HCT116 (cell line): Measurements from ENCODE around the gene ZMAT3. TPM values are rescaled to one million over a fixed set of nuclear protein-coding genes. Genes with fewer than 3 reads are reported as not detected.

Experiments
- ATAC-seq: fragments of 200-7000 bp; cut with Tn5 transposase; 2 replicates; pipeline ENCODE4 v1.9.1; 2020; ENCODE audit warnings: mild to moderate bottlenecking, moderate library complexity
- BruUV-seq: library from RNA; stranded (reverse); fragments of 400-500 nt; replicated peaks from 2 replicates; lab custom pipeline; 2021; lab: Mats Ljungman, UMichigan
- CTCF ChIA-PET: fragments of 300-600 bp; sonication (Branson Sonifier 250); formaldehyde crosslinking; loops from one replicate; lab custom pipeline; 2021; ENCODE audit warnings: antibody characterized with exemption; lab: Charles Lee
- POLR2A ChIA-PET: fragments of 300-600, 350-600 bp; sonication (Branson Sonifier 250); formaldehyde crosslinking; loops from one replicate; lab custom pipeline; 2021; ENCODE audit warnings: antibody characterized with exemption; lab: Charles Lee
- RAD21 ChIA-PET, 2 experiments: fragments of 300-600 bp; sonication (Branson Sonifier 250); formaldehyde crosslinking; loops; one replicate each; lab custom pipeline; 2023; ENCODE audit warnings: low total read pairs in 2 of 2; ENCODE audit not compliant: uncharacterized antibody in 2 of 2, unreplicated experiment in 2 of 2, low non-redundant PET in 1 of 2; lab: Charles Lee
- DNase-seq: peaks from one replicate; pipeline ENCODE4 v3.0.0-alpha.2; 2010; ENCODE audit warnings: low read depth, low spot score
- H2AFZ ChIP-seq: fragments of 200-600 bp; shearing (Covaris generic), sonication (generic); 2 replicates; pipeline ENCODE4 v1.6.1; 2017; ENCODE audit warnings: low read depth, mixed run types, mixed read lengths, antibody characterized with exemption, low read length; ENCODE audit not compliant: poor library complexity, severe bottlenecking
- H3K27ac ChIP-seq: 2 replicates; pipeline ENCODE4 v1.5.1; 2012; ENCODE audit warnings: low read depth, low read length
- H3K27me3 ChIP-seq: fragments of 200-600 bp; sonication (generic); 2 replicates; pipeline ENCODE4 v1.6.1; 2016; ENCODE audit warnings: mixed run types, low read length, mixed read lengths; ENCODE audit not compliant: insufficient read depth
- H3K36me3 ChIP-seq, 2 experiments: fragments of 200-500 bp in 1 of 2; fragments of 200-600 bp in 1 of 2; sonication (Bioruptor generic) in 1 of 2; sonication (generic) in 1 of 2; 2 replicates each; pipeline versions ENCODE4 v1.5.1 to v1.6.1; 2014 to 2016; ENCODE audit warnings: low read length in 2 of 2, inconsistent platforms in 1 of 2, mixed read lengths in 1 of 2, mixed run types in 1 of 2; ENCODE audit not compliant: insufficient read depth in 2 of 2, control insufficient read depth in 1 of 2
- H3K4me1 ChIP-seq, 2 experiments: fragments of 200-600 bp in 1 of 2; sonication (generic) in 1 of 2; 2 replicates each; pipeline versions ENCODE4 v1.5.1 to v1.6.1; 2012 to 2017; ENCODE audit warnings: low read length in 2 of 2, inconsistent platforms in 1 of 2, mild to moderate bottlenecking in 1 of 2, mixed read lengths in 1 of 2, mixed run types in 1 of 2, moderate library complexity in 1 of 2; ENCODE audit not compliant: insufficient read depth in 2 of 2, control insufficient read depth in 1 of 2
- H3K4me2 ChIP-seq: fragments of 200-600 bp; sonication (generic); 2 replicates; pipeline ENCODE4 v1.6.1; 2017; ENCODE audit warnings: mixed run types, low read length, mixed read lengths
- H3K4me3 ChIP-seq, 2 experiments: fragments of 200-600 bp in 1 of 2; sonication (generic) in 1 of 2; replicated peaks in 1 of 2; 2 replicates each; pipeline ENCODE4 v1.5.1; 2011 to 2016; ENCODE audit warnings: low read length in 2 of 2, control low read depth in 1 of 2, low read depth in 1 of 2, mild to moderate bottlenecking in 1 of 2, mixed read lengths in 1 of 2, mixed run types in 1 of 2
- H3K79me2 ChIP-seq: fragments of 200-600 bp; sonication (generic); 2 replicates; pipeline ENCODE4 v1.6.1; 2017; ENCODE audit warnings: mild to moderate bottlenecking, mixed run types, low read length, moderate library complexity, mixed read lengths; ENCODE audit not compliant: insufficient read depth
- H3K9ac ChIP-seq: fragments of 200-600 bp; sonication (generic); 2 replicates; pipeline ENCODE4 v1.6.1; 2016; ENCODE audit warnings: low read length, mixed read lengths
- H3K9me2 ChIP-seq: fragments of 200-600 bp; sonication (generic), shearing (Covaris generic); 2 replicates; pipeline ENCODE4 v1.6.1; 2017; ENCODE audit warnings: mixed run types, mild to moderate bottlenecking, moderate library complexity; ENCODE audit not compliant: insufficient read depth
- H3K9me3 ChIP-seq, 2 experiments: fragments of 200-500 bp in 1 of 2; fragments of 200-600 bp in 1 of 2; sonication (Bioruptor generic) in 1 of 2; sonication (generic) in 1 of 2; 2 replicates each; pipeline ENCODE4 v1.6.1; 2014 to 2017; ENCODE audit warnings: low read length in 2 of 2, mixed read lengths in 2 of 2, inconsistent platforms in 1 of 2, low read depth in 1 of 2, mild to moderate bottlenecking in 1 of 2, mixed run types in 1 of 2, moderate library complexity in 1 of 2; ENCODE audit not compliant: control insufficient read depth in 1 of 2, insufficient read depth in 1 of 2
- H4K20me1 ChIP-seq: fragments of 200-600 bp; sonication (generic), shearing (Covaris generic); 2 replicates; pipeline ENCODE4 v1.6.1; 2017; ENCODE audit warnings: mixed run types, mild to moderate bottlenecking, moderate library complexity; ENCODE audit not compliant: insufficient read depth
- CTCF ChIP-seq, 3 experiments: fragments of 200-600 bp in 1 of 3; sonication (generic) in 1 of 3; IDR thresholded peaks in 2 of 3; conservative IDR thresholded peaks in 1 of 3; 2 replicates each; pipeline ENCODE4 v1.5.1; 2012 to 2017; ENCODE audit warnings: low read depth in 2 of 3, low read length in 2 of 3, antibody characterized with exemption in 1 of 3, borderline replicate concordance in 1 of 3, control low read depth in 1 of 3, mild to moderate bottlenecking in 1 of 3, mixed read lengths in 1 of 3, mixed run types in 1 of 3, moderate library complexity in 1 of 3; ENCODE audit not compliant: insufficient read depth in 1 of 3
- ELF1 ChIP-seq: IDR thresholded peaks from 2 replicates; pipeline ENCODE4 v1.6.1; 2012; ENCODE audit warnings: low read depth, borderline replicate concordance
- EZH2 ChIP-seq: fragments of 200-600 bp; sonication (generic); IDR thresholded peaks from 2 replicates; pipeline ENCODE4 v1.6.1; 2017; ENCODE audit warnings: antibody characterized with exemption, mixed run types
- FOSL1 ChIP-seq: IDR thresholded peaks from 2 replicates; pipeline ENCODE4 v1.6.1; 2012; ENCODE audit warnings: low read depth
- JUND ChIP-seq: IDR thresholded peaks from 2 replicates; pipeline ENCODE4 v1.6.1; 2012
- MAX ChIP-seq: IDR thresholded peaks from 2 replicates; pipeline ENCODE4 v1.6.1; 2012
- RAD21 ChIP-seq: IDR thresholded peaks from 2 replicates; pipeline ENCODE4 v1.6.1; 2012; ENCODE audit warnings: low read depth, mild to moderate bottlenecking
- REST ChIP-seq: IDR thresholded peaks from 2 replicates; pipeline ENCODE4 v1.6.1; 2012; ENCODE audit warnings: low read depth
- YY1 ChIP-seq: IDR thresholded peaks from 2 replicates; pipeline ENCODE4 v1.6.1; 2011; ENCODE audit warnings: low read length, low read depth, moderate library complexity, mild to moderate bottlenecking; ENCODE audit not compliant: insufficient replicate concordance; ENCODE audit errors: extremely low read depth
- intact Hi-C: fragments of 100-400 bp; cut with micrococcal nuclease; formaldehyde crosslinking; loops from 2 replicates; pipeline ENCODE4 v1.10.0; 2022
- total RNA-seq: library from RNA; stranded (reverse); gene quantifications from one replicate; pipeline ENCODE4 v1.2.1, GENCODE V29; 2021; ENCODE audit not compliant: unreplicated experiment

Gene ZMAT3
- total RNA-seq, 1 experiment from 2014 or later: 12.1 TPM

GRCh38 chr3:179005706-179006105, 65.9 kb downstream of the ZMAT3 start:
- CTCF ChIA-PET: no interaction called here
- no peak for DNase-seq
- TF ChIP-seq REST: no peak
- TF ChIP-seq FOSL1: no peak
- TF ChIP-seq YY1: no peak
- TF ChIP-seq CTCF (IDR thresholded peaks at IDR 0.05 in 2 of 3, conservative IDR thresholded peaks at IDR 0.05 in 1 of 3; ENCODE audit: borderline replicate concordance in 1 of 3, insufficient read depth in 1 of 3, low read depth in 2 of 3, low read length in 2 of 3): no peak
- no peak for TF ChIP-seq ELF1
- no peak for TF ChIP-seq EZH2
- no peak for TF ChIP-seq RAD21
- TF ChIP-seq JUND: no peak
- TF ChIP-seq MAX: no peak
- Histone ChIP-seq H3K36me3 (no peaks in the 10 kb centered on the region), H3K4me1 (no peaks in the 10 kb centered on the region), H3K9ac (no peak overlapping the region), H3K4me2 (no peak overlapping the region), H3K9me2 (no peaks in the 10 kb centered on the region), H2AFZ (no peak overlapping the region), H3K27ac (no peak overlapping the region), H3K27me3 (no peaks in the 10 kb centered on the region), H3K9me3 (no peaks in the 10 kb centered on the region), H3K4me3 (no peak overlapping the region), H3K79me2 (no peaks in the 10 kb centered on the region), H4K20me1 (no peaks in the 10 kb centered on the region)
- RAD21 ChIA-PET: no interaction called here
- BruUV-seq: no TSS peak
- no peak for ATAC-seq
- POLR2A ChIA-PET: no interaction called here
- intact Hi-C loops: no loop called here
